ENCODE results near the gene DUSP19. TPM values are rescaled to one million over a fixed set of nuclear protein-coding genes. Genes with fewer than 3 reads are reported as not detected.

Gene DUSP19, protein sequence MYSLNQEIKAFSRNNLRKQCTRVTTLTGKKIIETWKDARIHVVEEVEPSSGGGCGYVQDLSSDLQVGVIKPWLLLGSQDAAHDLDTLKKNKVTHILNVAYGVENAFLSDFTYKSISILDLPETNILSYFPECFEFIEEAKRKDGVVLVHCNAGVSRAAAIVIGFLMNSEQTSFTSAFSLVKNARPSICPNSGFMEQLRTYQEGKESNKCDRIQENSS
- polyA plus RNA-seq (2013, experiment 1 of 2), result 1.7 TPM
- 1.2 TPM for polyA plus RNA-seq (2013, experiment 2 of 2)

DNA sequence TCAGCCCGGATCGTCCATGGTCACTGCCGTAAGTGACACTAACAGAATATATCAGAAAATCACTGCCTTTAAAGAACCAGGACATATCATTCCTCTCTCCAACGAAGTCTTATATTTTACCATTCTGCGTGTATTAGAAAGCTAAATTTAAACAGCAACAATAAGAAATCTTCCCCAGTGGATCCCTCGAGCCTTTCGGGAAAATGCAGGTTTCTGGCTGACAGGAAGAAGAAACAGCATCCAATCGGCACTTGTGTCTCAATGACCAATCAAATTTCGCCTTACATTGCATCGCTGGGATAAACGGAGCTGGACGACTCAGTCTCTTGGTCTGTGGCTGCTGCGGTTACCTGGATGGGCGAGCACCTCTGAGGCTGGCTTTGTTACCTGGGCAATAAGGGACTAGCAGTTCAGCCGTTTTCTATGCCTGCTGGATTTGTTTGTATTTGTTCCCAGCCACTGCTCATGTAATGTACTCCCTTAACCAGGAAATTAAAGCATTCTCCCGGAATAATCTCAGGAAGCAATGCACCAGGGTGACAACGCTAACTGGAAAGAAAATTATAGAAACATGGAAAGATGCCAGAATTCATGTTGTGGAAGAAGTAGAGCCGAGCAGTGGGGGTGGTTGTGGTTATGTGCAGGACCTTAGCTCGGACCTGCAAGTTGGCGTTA, at the start of gene DUSP19:
TSS of gene DUSP19 (plus strand) at position 284 of the 675 bp plus-strand sequence. CDS start at position 471, 187 bp downstream.
- no peaks in the 10 kb centered on the region for H3K36me3 ChIP-seq (ENCODE audit: control insufficient read depth, insufficient read depth, low read length)
- peak within 1 kb of the TSS; percentile 30 for H3K4me2 ChIP-seq (ENCODE audit: low read length)
- H3K4ac ChIP-seq (ENCODE audit: low read depth, low read length), result peak within 1 kb of the TSS; percentile 65
- H3K27ac ChIP-seq (ENCODE audit: low read depth, low read length), result no peak within 1 kb of the TSS
- peak within 1 kb of the TSS; percentile 68 for H3K56ac ChIP-seq (ENCODE audit: low read length)
- H3K23ac ChIP-seq (ENCODE audit: low read length), result no peak within 1 kb of the TSS
- no peak within 1 kb of the TSS for H2AK5ac ChIP-seq (ENCODE audit: low read length)
- H4K5ac ChIP-seq (ENCODE audit: low read length), result no peak within 1 kb of the TSS
- H3K27me3 ChIP-seq (ENCODE audit: insufficient read depth, low read length, poor library complexity), result no peaks in the 10 kb centered on the region
- no peak within 1 kb of the TSS for H2BK120ac ChIP-seq (ENCODE audit: low read depth, low read length)
- peak within 1 kb of the TSS; percentile 51 for H3K9ac ChIP-seq (ENCODE audit: low read length)
- peaks cover 2% of the 10 kb centered on the region for H3K4me1 ChIP-seq (ENCODE audit: control insufficient read depth, low read depth, low read length)
- H2BK5ac ChIP-seq (ENCODE audit: low read length), result no peak within 1 kb of the TSS
- WGBS (ENCODE audit: extremely low coverage, insufficient coverage, low lambda C conversion rate), result no CpG with 5 or more reads among the region's 20 CpGs
- H4K8ac ChIP-seq (ENCODE audit: low read depth, low read length), result peak within 1 kb of the TSS; percentile 90
- H2BK15ac ChIP-seq (replicated peaks; ENCODE audit: low read depth), result no peak within 1 kb of the TSS
- peak; percentile 98 for DNase-seq
- peak within 1 kb of the TSS; percentile 16 for H3K18ac ChIP-seq (ENCODE audit: low read length)
- no peaks in the 10 kb centered on the region for H3K79me2 ChIP-seq (ENCODE audit: control insufficient read depth, insufficient read depth, low read length)
- peak within 1 kb of the TSS; percentile 15 for H3K4me3 ChIP-seq (ENCODE audit: low read length)
- no peaks in the 10 kb centered on the region for H3K79me1 ChIP-seq (ENCODE audit: low read length)

DNA sequence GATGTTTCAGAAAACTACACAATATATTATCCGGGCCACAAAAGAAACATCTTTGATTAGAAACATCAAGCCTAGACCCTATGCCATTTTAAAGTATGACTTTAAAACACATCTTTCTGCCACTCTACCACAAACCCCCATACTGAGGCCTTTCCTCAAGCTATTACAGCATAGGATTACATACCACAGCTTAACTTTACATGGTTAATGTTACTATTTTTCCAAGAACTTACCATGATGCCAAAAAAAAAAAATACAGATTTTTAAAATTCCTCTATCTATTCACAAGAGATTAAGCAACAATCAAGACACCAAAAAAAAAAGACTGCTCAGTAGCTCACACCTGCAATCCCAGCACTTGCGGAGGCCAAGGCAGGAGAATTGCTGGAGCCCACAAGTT, 49.3 kb upstream of the DUSP19 start:
- H2AK5ac ChIP-seq (ENCODE audit: low read length), result no peak overlapping the region
- H3K79me2 ChIP-seq (ENCODE audit: control insufficient read depth, insufficient read depth, low read length), result peaks cover 63% of the 10 kb centered on the region
- H3K4ac ChIP-seq (ENCODE audit: low read depth, low read length), result no peak overlapping the region
- no peak overlapping the region for H3K56ac ChIP-seq (ENCODE audit: low read length)
- H3K23ac ChIP-seq (ENCODE audit: low read length), result no peak overlapping the region
- no peak overlapping the region for H4K8ac ChIP-seq (ENCODE audit: low read depth, low read length)
- WGBS (ENCODE audit: extremely low coverage, insufficient coverage, low lambda C conversion rate), result no CpG with 5 or more reads among the region's 2 CpGs
- no peaks in the 10 kb centered on the region for H3K36me3 ChIP-seq (ENCODE audit: control insufficient read depth, insufficient read depth, low read length)
- no peak overlapping the region for H2BK15ac ChIP-seq (replicated peaks; ENCODE audit: low read depth)
- H2BK120ac ChIP-seq (ENCODE audit: low read depth, low read length), result no peak overlapping the region
- no peak overlapping the region for H3K9ac ChIP-seq (ENCODE audit: low read length)
- no peaks in the 10 kb centered on the region for H3K27me3 ChIP-seq (ENCODE audit: insufficient read depth, low read length, poor library complexity)
- H3K4me1 ChIP-seq (ENCODE audit: control insufficient read depth, low read depth, low read length), result no peaks in the 10 kb centered on the region
- no peak for DNase-seq
- no peak overlapping the region for H2BK5ac ChIP-seq (ENCODE audit: low read length)
- H3K18ac ChIP-seq (ENCODE audit: low read length), result no peak overlapping the region
- H3K79me1 ChIP-seq (ENCODE audit: low read length), result no peaks in the 10 kb centered on the region
- H3K4me3 ChIP-seq (ENCODE audit: low read length), result no peak overlapping the region
- H3K27ac ChIP-seq (ENCODE audit: low read depth, low read length), result no peak overlapping the region
- no peak overlapping the region for H3K4me2 ChIP-seq (ENCODE audit: low read length)
- no peak overlapping the region for H4K5ac ChIP-seq (ENCODE audit: low read length)

DNA sequence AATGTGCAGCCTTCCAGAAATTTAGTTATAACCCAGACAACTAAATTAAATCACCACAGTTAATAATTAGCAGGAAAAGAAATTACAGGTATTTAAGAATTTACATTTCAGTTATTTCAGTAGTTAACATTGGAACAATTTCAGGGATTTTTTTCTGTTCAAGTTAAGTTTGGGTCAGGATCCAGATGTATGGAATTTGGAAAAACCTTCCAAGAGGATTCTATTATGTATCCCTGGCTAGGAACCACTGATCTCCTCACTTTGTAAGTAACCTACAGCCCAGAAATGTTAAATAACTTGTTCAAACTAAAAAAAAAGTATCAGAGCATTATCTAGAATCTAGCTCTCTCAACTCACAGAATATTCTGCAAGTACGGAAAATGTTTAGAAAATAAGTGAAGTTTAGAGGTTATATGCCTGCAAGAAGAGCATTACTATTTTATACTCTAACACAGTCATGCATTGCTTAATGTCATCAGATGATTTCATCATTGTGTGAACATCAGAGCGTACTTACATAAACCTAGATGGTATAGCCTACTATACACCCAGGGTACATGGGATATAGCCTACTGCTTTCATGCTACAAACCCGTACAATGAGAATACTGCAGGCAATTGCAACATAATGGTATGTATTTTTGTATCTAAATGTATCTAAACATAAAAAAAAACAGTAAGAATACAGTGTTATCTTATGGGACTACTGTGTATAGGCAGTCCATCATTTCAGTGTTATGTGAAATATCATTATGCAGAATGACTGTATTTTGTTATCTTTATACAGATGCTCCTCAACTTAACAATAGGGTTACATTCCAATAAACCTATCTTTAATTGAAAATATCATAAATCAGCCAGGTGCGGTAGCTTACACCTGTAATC, 46.4 kb upstream of the DUSP19 start:
- no CpG with 5 or more reads among the region's 4 CpGs for WGBS (ENCODE audit: extremely low coverage, insufficient coverage, low lambda C conversion rate)
- no peak overlapping the region for H3K9ac ChIP-seq (ENCODE audit: low read length)
- H2BK5ac ChIP-seq (ENCODE audit: low read length), result no peak overlapping the region
- no peak overlapping the region for H3K56ac ChIP-seq (ENCODE audit: low read length)
- no peak overlapping the region for H3K4me3 ChIP-seq (ENCODE audit: low read length)
- no peak overlapping the region for H4K8ac ChIP-seq (ENCODE audit: low read depth, low read length)
- H3K79me1 ChIP-seq (ENCODE audit: low read length), result no peaks in the 10 kb centered on the region
- no peak overlapping the region for H4K5ac ChIP-seq (ENCODE audit: low read length)
- no peak overlapping the region for H3K4ac ChIP-seq (ENCODE audit: low read depth, low read length)
- peaks cover 72% of the 10 kb centered on the region for H3K79me2 ChIP-seq (ENCODE audit: control insufficient read depth, insufficient read depth, low read length)
- H3K18ac ChIP-seq (ENCODE audit: low read length), result peak overlapping the region; percentile 68
- no peak overlapping the region for H2BK120ac ChIP-seq (ENCODE audit: low read depth, low read length)
- no peaks in the 10 kb centered on the region for H3K27me3 ChIP-seq (ENCODE audit: insufficient read depth, low read length, poor library complexity)
- no peak overlapping the region for H2BK15ac ChIP-seq (replicated peaks; ENCODE audit: low read depth)
- no peak overlapping the region for H3K4me2 ChIP-seq (ENCODE audit: low read length)
- H3K4me1 ChIP-seq (ENCODE audit: control insufficient read depth, low read depth, low read length), result no peaks in the 10 kb centered on the region
- H3K36me3 ChIP-seq (ENCODE audit: control insufficient read depth, insufficient read depth, low read length), result no peaks in the 10 kb centered on the region
- H3K27ac ChIP-seq (ENCODE audit: low read depth, low read length), result no peak overlapping the region
- H2AK5ac ChIP-seq (ENCODE audit: low read length), result no peak overlapping the region
- no peak for DNase-seq
- H3K23ac ChIP-seq (ENCODE audit: low read length), result no peak overlapping the region

DNA sequence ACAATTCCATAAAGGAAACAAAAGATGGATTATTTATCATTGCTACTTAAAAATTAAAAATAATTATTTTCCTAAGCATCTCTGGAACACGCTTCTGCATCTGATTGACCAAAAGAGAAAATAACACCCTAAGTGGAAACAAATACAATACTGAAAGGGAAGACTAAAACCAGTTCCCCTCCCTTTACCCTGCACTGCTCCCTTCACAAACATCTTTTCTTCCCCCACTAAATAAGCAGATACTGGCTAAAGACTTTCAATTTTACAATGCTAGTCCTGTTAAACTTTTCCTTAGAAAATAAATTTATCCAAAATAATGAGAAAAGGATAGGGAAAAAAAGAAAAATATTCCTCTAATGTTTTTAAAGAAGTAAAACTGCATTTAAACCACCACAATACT, 44.6 kb upstream of the DUSP19 start:
- Histone ChIP-seq H4K5ac (ENCODE audit: low read length) (no peak overlapping the region), H3K23ac (ENCODE audit: low read length) (no peak overlapping the region), H3K4me3 (ENCODE audit: low read length) (no peak overlapping the region), H3K79me1 (ENCODE audit: low read length) (no peaks in the 10 kb centered on the region), H3K9ac (ENCODE audit: low read length) (no peak overlapping the region), H3K56ac (ENCODE audit: low read length) (no peak overlapping the region), H3K4ac (ENCODE audit: low read depth, low read length) (no peak overlapping the region), H2AK5ac (ENCODE audit: low read length) (no peak overlapping the region), H3K36me3 (ENCODE audit: control insufficient read depth, insufficient read depth, low read length) (no peaks in the 10 kb centered on the region), H3K27me3 (ENCODE audit: insufficient read depth, low read length, poor library complexity) (no peaks in the 10 kb centered on the region), H3K4me2 (ENCODE audit: low read length) (no peak overlapping the region), H2BK5ac (ENCODE audit: low read length) (no peak overlapping the region), H3K27ac (ENCODE audit: low read depth, low read length) (no peak overlapping the region), H3K79me2 (ENCODE audit: control insufficient read depth, insufficient read depth, low read length) (peaks cover 72% of the 10 kb centered on the region), H2BK15ac (replicated peaks; ENCODE audit: low read depth) (no peak overlapping the region), H3K18ac (ENCODE audit: low read length) (no peak overlapping the region), H3K4me1 (ENCODE audit: control insufficient read depth, low read depth, low read length) (no peaks in the 10 kb centered on the region), H2BK120ac (ENCODE audit: low read depth, low read length) (no peak overlapping the region), H4K8ac (ENCODE audit: low read depth, low read length) (no peak overlapping the region)
- DNase-seq, result no peak
- no CpG with 5 or more reads among the region's 1 CpG for WGBS (ENCODE audit: extremely low coverage, insufficient coverage, low lambda C conversion rate)

DNA sequence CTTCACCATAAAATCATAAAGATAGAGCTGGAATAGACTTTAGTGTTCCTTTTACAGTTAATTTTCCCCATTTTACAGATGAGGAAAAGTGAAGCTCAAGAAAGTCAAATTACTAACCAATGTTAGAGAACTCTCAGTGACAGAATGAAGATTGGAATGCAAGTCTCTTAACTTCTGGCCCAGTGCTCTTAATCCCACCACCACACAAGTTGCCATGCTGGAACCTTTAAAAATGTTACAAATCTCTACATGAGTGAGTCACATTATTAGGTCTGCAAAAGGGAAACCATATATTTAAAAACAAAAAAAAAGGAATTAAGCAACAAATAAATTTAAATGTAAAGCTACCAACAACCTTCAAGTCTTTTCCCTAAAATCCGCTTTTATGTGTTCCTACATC, 43.7 kb upstream of the DUSP19 start:
- no peak overlapping the region for H2AK5ac ChIP-seq (ENCODE audit: low read length)
- no peak overlapping the region for H4K5ac ChIP-seq (ENCODE audit: low read length)
- no peak overlapping the region for H2BK15ac ChIP-seq (replicated peaks; ENCODE audit: low read depth)
- H3K56ac ChIP-seq (ENCODE audit: low read length), result no peak overlapping the region
- H3K79me1 ChIP-seq (ENCODE audit: low read length), result no peaks in the 10 kb centered on the region
- H3K23ac ChIP-seq (ENCODE audit: low read length), result no peak overlapping the region
- no peak overlapping the region for H4K8ac ChIP-seq (ENCODE audit: low read depth, low read length)
- no peak overlapping the region for H3K27ac ChIP-seq (ENCODE audit: low read depth, low read length)
- H3K36me3 ChIP-seq (ENCODE audit: control insufficient read depth, insufficient read depth, low read length), result no peaks in the 10 kb centered on the region
- no peak overlapping the region for H3K4me2 ChIP-seq (ENCODE audit: low read length)
- H3K4ac ChIP-seq (ENCODE audit: low read depth, low read length), result no peak overlapping the region
- H3K4me3 ChIP-seq (ENCODE audit: low read length), result no peak overlapping the region
- H3K79me2 ChIP-seq (ENCODE audit: control insufficient read depth, insufficient read depth, low read length), result peaks cover 64% of the 10 kb centered on the region
- peak; percentile 69 for DNase-seq
- H2BK5ac ChIP-seq (ENCODE audit: low read length), result no peak overlapping the region
- no peak overlapping the region for H3K9ac ChIP-seq (ENCODE audit: low read length)
- no CpG with 5 or more reads among the region's 1 CpG for WGBS (ENCODE audit: extremely low coverage, insufficient coverage, low lambda C conversion rate)
- no peak overlapping the region for H3K18ac ChIP-seq (ENCODE audit: low read length)
- H3K27me3 ChIP-seq (ENCODE audit: insufficient read depth, low read length, poor library complexity), result no peaks in the 10 kb centered on the region
- H2BK120ac ChIP-seq (ENCODE audit: low read depth, low read length), result no peak overlapping the region
- no peaks in the 10 kb centered on the region for H3K4me1 ChIP-seq (ENCODE audit: control insufficient read depth, low read depth, low read length)
